H9 (cell line): ENCODE data around the gene TBCK. TPM values are rescaled to one million over a fixed set of nuclear protein-coding genes. Genes with fewer than 3 reads are reported as not detected.

Source experiments
- DNase-seq: peaks from one replicate; pipeline ENCODE4 v3.0.0-alpha.2; 2017
- H2AFZ ChIP-seq: one replicate; pipeline ENCODE4 v1.6.1; 2013; ENCODE audit warnings: mild to moderate bottlenecking, low read length, control low read depth, moderate library complexity
- H2AK5ac ChIP-seq: 2 replicates; pipeline ENCODE4 v1.6.1; 2013; ENCODE audit warnings: low read length, control low read depth, mixed read lengths; ENCODE audit not compliant: insufficient read length
- H2BK120ac ChIP-seq: one replicate; pipeline ENCODE4 v1.6.1; 2013; ENCODE audit warnings: low read depth, mild to moderate bottlenecking, low read length, control low read depth, inconsistent platforms; ENCODE audit not compliant: poor library complexity, severe bottlenecking
- H2BK12ac ChIP-seq: 2 replicates; pipeline ENCODE4 v1.6.1; 2013; ENCODE audit warnings: low read length, control low read depth, mixed read lengths, low read depth; ENCODE audit not compliant: insufficient read length
- H2BK15ac ChIP-seq: 2 replicates; pipeline ENCODE4 v1.6.1; 2013; ENCODE audit warnings: low read depth, low read length, control low read depth
- H2BK20ac ChIP-seq: one replicate; pipeline ENCODE4 v1.6.1; 2013; ENCODE audit warnings: low read depth, mild to moderate bottlenecking, low read length, control low read depth, inconsistent platforms; ENCODE audit not compliant: poor library complexity, severe bottlenecking
- H2BK5ac ChIP-seq: 2 replicates; pipeline ENCODE4 v1.6.1; 2013; ENCODE audit warnings: low read length, control low read depth, mixed read lengths; ENCODE audit not compliant: insufficient read length
- H3K14ac ChIP-seq: 2 replicates; pipeline ENCODE4 v1.6.1; 2013; ENCODE audit warnings: low read length, control low read depth; ENCODE audit not compliant: insufficient read depth
- H3K18ac ChIP-seq: 2 replicates; pipeline ENCODE4 v1.6.1; 2013; ENCODE audit warnings: low read depth, mild to moderate bottlenecking, mixed read lengths, low read length, control low read depth; ENCODE audit not compliant: insufficient read length
- H3K23ac ChIP-seq: 2 replicates; pipeline ENCODE4 v1.6.1; 2013; ENCODE audit warnings: low read length, control low read depth, mixed read lengths, low read depth; ENCODE audit not compliant: insufficient read length
- H3K23me2 ChIP-seq: 2 replicates; pipeline ENCODE4 v1.6.1; 2013; ENCODE audit warnings: low read depth, mild to moderate bottlenecking, mixed read lengths, low read length, control low read depth; ENCODE audit not compliant: insufficient read length, poor library complexity, severe bottlenecking
- H3K27ac ChIP-seq: 2 replicates; pipeline ENCODE4 v1.5.1; 2013; ENCODE audit warnings: low read length, control low read depth, mixed read lengths, low read depth; ENCODE audit not compliant: insufficient read length
- H3K27me3 ChIP-seq: 2 replicates; pipeline ENCODE4 v1.6.1; 2013; ENCODE audit warnings: low read length, control low read depth, inconsistent platforms; ENCODE audit not compliant: insufficient read depth
- H3K4ac ChIP-seq: 2 replicates; pipeline ENCODE4 v1.6.1; 2013; ENCODE audit warnings: low read depth, mild to moderate bottlenecking, control low read depth, inconsistent platforms, low read length, moderate library complexity
- H3K4me1 ChIP-seq: 2 replicates; pipeline ENCODE4 v1.6.1; 2013; ENCODE audit warnings: low read length, control low read depth, inconsistent platforms; ENCODE audit not compliant: insufficient read depth
- H3K4me2 ChIP-seq: 2 replicates; pipeline ENCODE4 v1.6.1; 2013; ENCODE audit warnings: low read length, control low read depth, mixed read lengths; ENCODE audit not compliant: insufficient read length, insufficient read depth
- H3K56ac ChIP-seq: 2 replicates; pipeline ENCODE4 v1.6.1; 2013; ENCODE audit warnings: low read depth, mild to moderate bottlenecking, mixed read lengths, low read length, control low read depth; ENCODE audit not compliant: insufficient read length
- H3K79me1 ChIP-seq: 2 replicates; pipeline ENCODE4 v1.6.1; 2013; ENCODE audit warnings: low read depth, mild to moderate bottlenecking, moderate library complexity, low read length, control low read depth, inconsistent platforms; ENCODE audit not compliant: insufficient read depth, poor library complexity, severe bottlenecking
- H3K79me2 ChIP-seq: 2 replicates; pipeline ENCODE4 v1.6.1; 2013; ENCODE audit warnings: low read length, control low read depth, inconsistent platforms; ENCODE audit not compliant: insufficient read depth
- H3K9ac ChIP-seq: 2 replicates; pipeline ENCODE4 v1.6.1; 2013; ENCODE audit warnings: low read length, control low read depth, mixed read lengths; ENCODE audit not compliant: insufficient read length; ENCODE audit errors: extremely low read depth
- H3K9me3 ChIP-seq: one replicate; pipeline ENCODE4 v1.6.1; 2013; ENCODE audit warnings: low read depth, low read length, inconsistent platforms; ENCODE audit not compliant: control insufficient read depth
- H3T11ph ChIP-seq: one replicate; pipeline ENCODE4 v1.6.1; 2013; ENCODE audit warnings: mild to moderate bottlenecking, low read length, control low read depth, inconsistent platforms
- H4K20me1 ChIP-seq: one replicate; pipeline ENCODE4 v1.6.1; 2013; ENCODE audit not compliant: control insufficient read depth, insufficient read length, insufficient read depth
- H4K5ac ChIP-seq: 2 replicates; pipeline ENCODE4 v1.6.1; 2013; ENCODE audit warnings: low read depth, mild to moderate bottlenecking, mixed read lengths, low read length, control low read depth; ENCODE audit not compliant: insufficient read length
- H4K8ac ChIP-seq: replicated peaks from 2 replicates; pipeline ENCODE4 v1.6.1; 2013; ENCODE audit warnings: low read length, control low read depth, mixed read lengths, low read depth; ENCODE audit not compliant: insufficient read length
- H4K91ac ChIP-seq: 2 replicates; pipeline ENCODE4 v1.6.1; 2013; ENCODE audit warnings: low read depth, mild to moderate bottlenecking, moderate library complexity, mixed read lengths, low read length, control low read depth; ENCODE audit not compliant: insufficient read length
- H3K27ac Mint-ChIP-seq, 3 experiments: 2 replicates in 2 of 3; 3 replicates in 1 of 3; pipeline ENCODE4 v1.8.0; 2020 to 2021; ENCODE audit warnings: mixed read lengths in 3 of 3, mild to moderate bottlenecking in 1 of 3, moderate library complexity in 1 of 3
- H3K27me3 Mint-ChIP-seq: 2 replicates; pipeline ENCODE4 v1.8.0; 2021; ENCODE audit warnings: low read depth, mild to moderate bottlenecking, moderate library complexity, mixed read lengths
- H3K36me3 Mint-ChIP-seq, 3 experiments: 2 replicates in 2 of 3; 3 replicates in 1 of 3; pipeline ENCODE4 v1.8.0; 2020 to 2021; ENCODE audit warnings: low read depth in 3 of 3, mixed read lengths in 3 of 3; ENCODE audit not compliant: insufficient read depth in 1 of 3
- H3K4me1 Mint-ChIP-seq, 2 experiments: 2 replicates each; pipeline ENCODE4 v1.8.0; 2020; ENCODE audit warnings: mixed read lengths in 2 of 2
- H3K4me3 Mint-ChIP-seq, 2 experiments: 2 replicates in 1 of 2; 3 replicates in 1 of 2; pipeline ENCODE4 v1.8.0; 2020 to 2021; ENCODE audit warnings: mild to moderate bottlenecking in 2 of 2, mixed read lengths in 2 of 2, moderate library complexity in 1 of 2
- H3K9me3 Mint-ChIP-seq, 2 experiments: 2 replicates in 1 of 2; 3 replicates in 1 of 2; pipeline ENCODE4 v1.8.0; 2020; ENCODE audit warnings: mild to moderate bottlenecking in 2 of 2, mixed read lengths in 2 of 2, moderate library complexity in 1 of 2
- CTCF ChIP-seq: fragments of 200-600 bp; sonication (generic); conservative IDR thresholded peaks from 3 replicates; pipeline ENCODE4 v1.8.0; 2021; ENCODE audit warnings: antibody characterized with exemption, mild to moderate bottlenecking
- WGBS: extraction: QIAGEN DNeasy Blood & Tissue Kit; methylation state at CpG from one replicate; pipeline ENCODE4 v1.1.7; 2013; ENCODE audit warnings: missing lambda C conversion rate, low lambda C conversion rate, mixed read lengths; ENCODE audit not compliant: insufficient read length; ENCODE audit errors: extremely low coverage; 5-methylcytosine and 5-hydroxymethylcytosine counted together
- total RNA-seq: library from RNA; stranded (reverse); gene quantifications from 2 replicates; pipeline ENCODE4 v1.2.1, GENCODE V29; 2021

TBCK gene
- total RNA-seq, 1 experiment from 2014 or later = 22.1 TPM

DNA sequence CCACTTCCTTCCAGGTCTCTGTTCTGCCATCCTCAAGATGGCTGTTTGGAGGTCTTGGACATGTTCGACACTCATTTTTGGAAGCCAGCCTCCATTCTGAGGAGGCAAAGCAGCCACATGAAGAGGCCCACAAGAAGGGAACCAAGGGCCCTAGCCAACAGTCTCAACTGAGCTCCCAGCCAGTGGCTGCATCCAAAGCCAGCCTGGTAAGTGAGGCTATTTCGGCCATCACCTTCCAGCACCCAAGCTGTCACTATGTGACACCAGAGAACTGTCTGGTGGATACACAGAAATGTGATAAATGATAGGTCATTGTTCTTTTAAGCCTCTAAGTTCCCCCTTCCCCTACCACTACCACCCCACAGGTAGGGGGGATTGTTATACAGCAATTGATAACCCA, 293.6 kb downstream of the TBCK start:
- no peak overlapping the region for H3T11ph ChIP-seq
- no peaks in the 10 kb centered on the region for H3K4me1 ChIP-seq
- no peaks in the 10 kb centered on the region for H4K20me1 ChIP-seq
- H4K91ac ChIP-seq = no peak overlapping the region
- no peak overlapping the region for H3K9ac ChIP-seq
- H4K8ac ChIP-seq = no peak overlapping the region
- H2AFZ ChIP-seq = no peak overlapping the region
- no peak overlapping the region for H3K56ac ChIP-seq
- H2BK15ac ChIP-seq = no peak overlapping the region
- no peak overlapping the region for H3K18ac ChIP-seq
- no peak overlapping the region for H3K23ac ChIP-seq
- no peak overlapping the region for H2BK20ac ChIP-seq
- no peak overlapping the region for H2BK120ac ChIP-seq
- no peak overlapping the region for H3K27ac ChIP-seq
- no peak overlapping the region for H3K4ac ChIP-seq
- peaks cover 0 to 2% (median under 1%) of the 10 kb centered on the region in 3 experiments; a peak in 2 of 7 replicates for H3K36me3 Mint-ChIP-seq
- H3K27me3 Mint-ChIP-seq = peaks cover 1% of the 10 kb centered on the region; the same call in 1 of the 2 replicates
- no peak overlapping the region for H3K4me3 Mint-ChIP-seq
- H2BK5ac ChIP-seq = no peak overlapping the region
- H3K79me1 ChIP-seq = no peaks in the 10 kb centered on the region
- DNase-seq = no peak
- no peaks in the 10 kb centered on the region for H3K23me2 ChIP-seq
- no CpG with 5 or more reads among the region's 2 CpGs for WGBS
- H3K4me1 Mint-ChIP-seq = no peaks in the 10 kb centered on the region
- H3K79me2 ChIP-seq = no peaks in the 10 kb centered on the region
- H2BK12ac ChIP-seq = no peak overlapping the region
- no peak overlapping the region for H2AK5ac ChIP-seq
- no peak for TF ChIP-seq CTCF
- no peaks in the 10 kb centered on the region for H3K9me3 ChIP-seq
- peaks cover 3 to 4% of the 10 kb centered on the region in 2 experiments; a peak in 4 of 5 replicates for H3K9me3 Mint-ChIP-seq
- no peak overlapping the region for H3K14ac ChIP-seq
- H3K27ac Mint-ChIP-seq = no peak overlapping the region
- no peak overlapping the region for H4K5ac ChIP-seq
- H3K27me3 ChIP-seq = no peaks in the 10 kb centered on the region
- H3K4me2 ChIP-seq = no peak overlapping the region
